ENCODE measurements around the gene FLYWCH1.

Gene FLYWCH1

DNA sequence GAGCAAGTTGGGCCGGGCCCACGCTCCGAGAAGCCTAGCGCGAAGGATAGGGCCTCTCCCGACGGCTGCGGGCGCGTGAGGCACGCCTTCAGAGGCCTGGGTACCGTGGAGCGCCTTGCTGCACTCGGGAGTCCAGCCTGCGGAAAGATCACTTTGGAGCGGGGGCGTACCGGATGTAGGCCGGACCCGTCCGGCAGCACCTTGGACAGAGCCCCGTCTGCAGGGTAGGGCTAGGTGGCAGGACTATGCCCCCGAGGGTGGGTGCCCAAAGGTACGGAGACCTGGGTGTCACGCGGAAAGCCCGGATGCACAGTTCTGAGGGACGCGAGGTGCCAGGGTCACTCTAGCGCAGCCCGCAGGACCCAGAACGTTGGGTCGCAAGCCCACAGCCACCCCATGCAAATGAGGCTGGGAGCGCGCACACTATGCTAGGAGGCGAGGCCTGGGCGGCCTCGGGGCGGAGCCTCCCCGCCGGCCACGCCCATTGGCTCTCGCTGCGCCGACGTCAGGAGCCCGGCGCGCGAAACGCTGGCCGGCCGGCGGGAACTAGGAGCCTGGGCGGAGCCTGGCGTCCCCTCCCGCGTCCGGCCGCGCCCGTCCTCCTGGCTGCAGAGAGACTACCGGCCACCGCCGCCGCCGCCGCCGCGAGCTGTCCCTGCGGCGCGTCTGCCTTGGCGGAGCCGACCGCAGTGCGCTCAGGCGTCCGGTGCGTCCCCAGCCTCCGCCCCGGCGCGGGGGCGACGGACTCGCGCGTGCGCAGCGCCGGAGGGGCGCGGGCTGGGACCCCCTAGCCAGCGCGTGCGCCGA lies 57.2 kb downstream of the FLYWCH1 start, which contains the start of gene PAQR4:
PAQR4 (plus strand) TSS at position 611 of the 807 bp plus-strand sequence. CDS start 327 bp downstream, outside the sequence.
- DNase-seq (ENCODE audit: low read depth), result peak; percentile 71

DNA sequence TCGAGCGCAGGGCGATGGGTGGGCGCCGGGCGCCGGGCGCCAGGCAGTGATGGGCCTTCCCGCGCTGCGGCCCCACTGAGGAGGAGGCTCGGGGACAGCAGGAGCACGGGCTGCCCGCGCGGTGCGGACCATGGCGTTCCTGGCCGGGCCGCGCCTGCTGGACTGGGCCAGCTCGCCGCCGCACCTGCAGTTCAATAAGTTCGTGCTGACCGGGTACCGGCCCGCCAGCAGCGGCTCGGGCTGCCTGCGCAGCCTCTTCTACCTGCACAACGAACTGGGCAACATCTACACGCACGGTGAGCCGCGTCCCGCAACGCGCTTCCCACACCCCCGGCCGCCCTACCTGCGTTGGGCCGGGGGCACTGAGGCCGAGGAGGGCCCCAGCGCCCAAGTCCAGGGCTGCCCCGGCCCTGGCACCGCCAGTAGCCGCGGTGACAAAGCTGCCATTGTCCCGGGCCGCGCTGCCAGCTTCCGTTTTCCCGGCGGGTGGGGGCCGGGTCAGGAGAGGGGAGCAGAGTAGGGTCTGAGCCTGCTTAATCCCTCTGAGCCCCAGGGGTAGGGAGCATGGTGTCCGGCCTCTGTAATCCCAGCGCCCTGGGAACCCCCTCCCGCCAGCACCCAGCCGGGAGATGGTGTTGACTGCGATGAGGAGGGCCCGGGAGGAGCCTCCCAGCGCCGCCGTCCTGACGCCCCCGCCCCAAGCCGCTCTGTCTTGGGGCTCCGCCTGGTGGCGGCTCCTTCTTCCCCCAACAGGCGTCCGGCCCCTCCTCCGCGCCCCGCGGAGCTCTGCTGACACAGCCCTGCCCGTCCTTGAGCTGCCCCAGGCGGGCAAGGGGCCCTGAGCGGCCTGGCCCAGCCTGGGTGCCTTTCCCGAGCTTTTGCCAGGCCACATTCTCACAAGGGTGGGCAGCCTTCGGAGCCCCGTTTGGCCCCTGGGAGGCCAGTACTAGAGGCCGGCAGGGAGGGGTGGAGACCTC lies 58.1 kb downstream of the FLYWCH1 start:
- DNase-seq (ENCODE audit: low read depth), result peak; percentile 67

DNA sequence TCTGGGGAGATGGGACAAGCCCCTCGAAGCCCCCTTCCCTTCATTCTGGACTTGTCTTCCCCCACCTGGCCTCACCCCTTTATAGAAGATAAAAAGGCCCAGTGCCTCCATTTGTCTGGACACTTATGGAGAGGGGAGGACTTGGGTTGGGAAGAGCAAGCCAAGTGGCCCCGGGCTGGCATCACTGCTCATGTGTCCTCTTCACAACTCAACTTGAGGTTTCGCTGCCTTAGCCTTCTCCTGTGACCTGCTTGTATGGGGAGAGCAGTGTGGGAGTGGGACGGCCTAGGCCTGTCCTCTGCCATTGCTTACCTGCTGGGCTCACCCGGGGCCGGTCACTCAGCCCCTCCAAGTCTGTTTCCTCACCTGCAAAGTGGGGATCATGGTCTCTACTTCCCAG lies 58.8 kb downstream of the FLYWCH1 start:
- no peak for DNase-seq (ENCODE audit: low read depth)

DNA sequence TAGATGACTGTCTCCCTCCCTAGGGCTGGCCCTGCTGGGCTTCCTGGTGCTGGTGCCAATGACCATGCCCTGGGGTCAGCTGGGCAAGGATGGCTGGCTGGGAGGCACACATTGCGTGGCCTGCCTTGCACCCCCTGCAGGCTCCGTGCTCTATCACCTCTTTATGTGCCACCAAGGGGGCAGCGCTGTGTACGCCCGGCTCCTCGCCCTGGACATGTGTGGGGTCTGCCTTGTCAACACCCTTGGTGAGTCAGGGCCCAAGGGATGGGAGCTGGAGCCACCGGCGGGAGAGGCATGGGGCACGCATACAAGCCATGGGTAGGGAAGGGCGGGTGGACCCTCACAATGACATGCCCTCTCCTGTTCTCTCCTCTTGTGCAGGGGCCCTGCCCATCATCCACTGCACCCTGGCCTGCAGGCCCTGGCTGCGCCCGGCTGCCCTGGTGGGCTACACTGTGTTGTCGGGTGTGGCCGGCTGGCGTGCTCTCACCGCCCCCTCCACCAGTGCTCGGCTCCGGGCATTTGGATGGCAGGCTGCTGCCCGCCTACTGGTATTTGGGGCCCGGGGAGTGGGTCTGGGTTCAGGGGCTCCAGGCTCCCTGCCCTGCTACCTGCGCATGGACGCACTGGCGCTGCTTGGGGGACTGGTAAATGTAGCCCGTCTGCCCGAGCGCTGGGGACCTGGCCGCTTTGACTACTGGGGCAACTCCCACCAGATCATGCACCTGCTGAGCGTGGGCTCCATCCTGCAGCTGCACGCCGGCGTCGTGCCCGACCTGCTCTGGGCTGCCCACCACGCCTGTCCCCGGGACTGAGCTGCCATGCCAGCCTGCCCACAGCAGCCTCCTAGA lies 59.6 kb downstream of the FLYWCH1 start:
- DNase-seq (ENCODE audit: low read depth), result no peak

DNA sequence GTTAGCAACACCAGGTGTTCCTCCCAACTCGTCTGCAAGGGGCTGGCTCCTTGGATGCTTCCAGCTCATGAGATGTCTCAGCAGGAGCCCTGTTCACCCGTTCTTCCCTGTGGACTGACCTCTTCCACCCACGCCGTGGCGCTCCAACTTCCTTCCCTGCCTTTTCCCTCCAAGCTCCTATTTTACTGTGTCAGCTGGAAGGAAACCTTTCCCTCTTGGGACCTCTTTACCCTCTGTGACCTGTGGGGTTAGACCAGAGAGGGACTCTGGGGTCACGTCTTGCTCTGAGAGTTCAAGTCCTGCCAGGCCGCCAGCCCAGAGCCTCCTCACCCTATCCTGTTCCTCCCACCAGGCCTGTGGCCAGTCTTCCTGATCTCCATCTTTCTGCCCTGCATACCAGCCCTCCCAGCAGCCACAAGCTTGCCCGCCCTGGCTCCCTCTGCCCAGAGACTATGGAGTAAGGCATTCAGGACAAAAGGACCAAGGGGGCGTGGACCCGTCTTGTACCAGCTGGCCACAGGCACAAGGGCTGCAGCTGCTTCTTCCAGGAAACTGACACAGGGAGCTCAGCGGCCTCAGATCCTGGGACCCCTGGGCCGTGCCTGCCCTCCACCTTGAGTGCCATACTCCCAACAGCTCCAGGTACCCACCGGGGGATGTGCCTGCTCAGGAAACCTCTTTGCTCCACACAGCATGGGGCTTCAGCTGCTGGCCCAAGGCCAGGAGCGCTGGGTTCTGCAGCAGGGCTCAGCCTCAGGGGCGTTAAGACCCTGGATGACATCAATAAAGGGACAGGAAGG lies 60.5 kb downstream of the FLYWCH1 start:
- no peak for DNase-seq (ENCODE audit: low read depth)

DNA sequence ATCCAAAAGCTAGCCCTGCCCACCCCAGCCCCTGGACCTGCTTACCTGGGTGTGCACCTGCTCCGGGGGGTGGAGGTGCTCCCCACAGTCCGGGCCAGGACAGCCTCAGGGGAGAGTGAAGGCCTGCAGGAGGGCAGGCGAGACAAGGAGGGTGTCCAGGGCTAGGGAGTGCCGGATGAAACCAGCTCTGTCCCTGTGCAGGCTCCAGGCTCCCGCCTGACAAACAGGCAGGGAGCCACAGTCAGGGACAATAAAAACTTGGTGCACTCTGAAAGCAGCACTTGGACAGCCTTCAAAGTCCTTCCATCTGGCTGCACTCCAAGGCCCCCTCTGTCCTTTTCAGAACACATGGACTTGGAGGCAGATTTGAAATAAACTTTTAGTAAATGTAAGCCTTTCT lies 61.4 kb downstream of the FLYWCH1 start:
- no peak for DNase-seq (ENCODE audit: low read depth)

DNA sequence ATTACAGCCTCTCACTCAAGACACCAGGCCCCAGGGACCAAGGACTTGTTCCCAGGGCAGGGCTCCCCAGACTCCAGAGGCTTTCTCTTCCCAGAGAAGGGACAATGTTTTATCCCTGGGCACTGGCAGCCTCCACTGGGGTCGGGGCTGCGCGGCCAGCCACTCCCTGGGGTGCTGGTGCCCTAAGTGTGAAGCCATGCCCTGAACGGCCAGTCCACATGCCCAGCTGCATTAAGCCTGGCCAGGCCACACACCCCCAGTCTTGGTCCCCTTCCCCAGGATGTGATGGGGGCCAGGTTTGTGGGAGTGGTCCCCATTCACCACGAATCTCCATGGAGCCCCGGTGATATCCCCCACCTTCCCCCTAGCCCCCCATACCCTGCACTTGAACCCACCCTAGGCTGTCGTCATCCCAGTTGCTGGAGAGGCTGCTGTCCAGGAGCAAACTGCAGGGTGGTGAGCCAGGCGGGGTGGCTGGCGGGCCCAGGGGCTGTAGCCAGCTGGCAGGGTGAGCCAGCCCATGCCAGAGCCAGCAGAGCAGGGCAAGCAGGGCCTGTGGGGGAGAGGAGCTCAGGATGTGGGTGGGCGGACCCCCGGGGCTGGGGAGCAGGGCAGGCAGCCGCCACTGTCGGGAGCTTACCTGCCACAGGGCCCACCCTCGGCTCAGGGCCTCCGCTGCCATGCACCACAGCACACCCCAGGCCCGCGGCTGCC lies 62.0 kb downstream of the FLYWCH1 start:
- no peak for DNase-seq (ENCODE audit: low read depth)

- no peak for DNase-seq (ENCODE audit: low read depth)
Observed at GRCh38 chr16:2974319-2975056, 62.8 kb downstream of the FLYWCH1 start.

DNA sequence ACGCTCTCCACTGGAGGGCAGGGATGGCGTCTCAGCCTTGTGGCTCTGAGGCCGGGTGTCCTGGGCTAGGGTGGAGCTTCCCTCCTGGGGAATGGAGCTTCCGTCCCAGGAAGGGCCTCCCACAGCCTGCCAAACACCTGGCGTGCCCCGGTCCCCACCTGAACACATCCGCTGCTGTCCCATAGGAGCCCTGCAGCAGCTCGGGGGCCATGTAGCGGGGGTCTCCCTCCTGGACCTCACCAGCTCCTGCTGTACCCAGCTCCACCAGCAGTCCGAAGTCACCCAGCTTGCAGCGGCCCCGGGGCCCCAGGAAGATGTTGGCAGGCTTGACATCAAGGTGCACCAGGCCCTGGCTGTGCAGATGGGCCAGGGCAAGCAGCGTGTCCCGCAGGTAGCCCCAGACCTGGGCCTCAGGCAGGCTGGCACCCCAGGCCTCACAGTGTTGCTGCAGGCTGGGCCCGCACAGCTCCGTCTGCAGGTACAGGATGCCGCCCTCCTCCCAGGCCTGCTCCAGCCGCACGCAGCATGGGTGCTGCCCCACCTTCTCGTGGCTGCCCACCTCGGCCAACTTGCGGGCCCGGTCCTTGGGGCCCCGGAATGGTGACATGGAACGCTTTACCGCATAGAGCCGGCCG lies 63.5 kb downstream of the FLYWCH1 start:
- no peak for DNase-seq (ENCODE audit: low read depth)

DNA sequence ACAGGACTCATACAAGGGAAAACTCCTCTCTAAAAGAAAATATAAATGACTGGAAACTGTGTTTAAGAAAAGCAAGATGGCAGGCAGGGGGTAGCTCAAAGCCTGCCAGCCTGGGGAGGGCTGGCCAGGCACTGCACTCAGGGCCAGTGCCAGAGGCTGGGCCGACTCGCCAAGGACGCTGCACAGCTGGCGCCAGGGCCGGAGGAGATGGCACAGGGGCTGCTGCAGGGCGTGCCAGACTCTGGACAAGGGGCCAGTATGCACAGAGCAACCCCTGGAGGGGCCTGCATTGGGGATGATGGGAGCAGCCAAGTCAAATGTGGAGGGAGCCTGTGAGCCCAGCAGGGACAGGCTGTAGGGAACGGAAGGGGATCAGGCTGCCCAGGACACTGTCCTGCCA lies 64.5 kb downstream of the FLYWCH1 start:
- DNase-seq (ENCODE audit: low read depth), result no peak

- no peak for DNase-seq (ENCODE audit: low read depth)
Observed at GRCh38 chr16:2976673-2977072, 64.9 kb downstream of the FLYWCH1 start.

- DNase-seq (ENCODE audit: low read depth), result no peak
Observed at GRCh38 chr16:2977440-2977839, 65.7 kb downstream of the FLYWCH1 start.

- no peak for DNase-seq (ENCODE audit: low read depth)
Observed at GRCh38 chr16:2979669-2980226, 68.0 kb downstream of the FLYWCH1 start.

DNA sequence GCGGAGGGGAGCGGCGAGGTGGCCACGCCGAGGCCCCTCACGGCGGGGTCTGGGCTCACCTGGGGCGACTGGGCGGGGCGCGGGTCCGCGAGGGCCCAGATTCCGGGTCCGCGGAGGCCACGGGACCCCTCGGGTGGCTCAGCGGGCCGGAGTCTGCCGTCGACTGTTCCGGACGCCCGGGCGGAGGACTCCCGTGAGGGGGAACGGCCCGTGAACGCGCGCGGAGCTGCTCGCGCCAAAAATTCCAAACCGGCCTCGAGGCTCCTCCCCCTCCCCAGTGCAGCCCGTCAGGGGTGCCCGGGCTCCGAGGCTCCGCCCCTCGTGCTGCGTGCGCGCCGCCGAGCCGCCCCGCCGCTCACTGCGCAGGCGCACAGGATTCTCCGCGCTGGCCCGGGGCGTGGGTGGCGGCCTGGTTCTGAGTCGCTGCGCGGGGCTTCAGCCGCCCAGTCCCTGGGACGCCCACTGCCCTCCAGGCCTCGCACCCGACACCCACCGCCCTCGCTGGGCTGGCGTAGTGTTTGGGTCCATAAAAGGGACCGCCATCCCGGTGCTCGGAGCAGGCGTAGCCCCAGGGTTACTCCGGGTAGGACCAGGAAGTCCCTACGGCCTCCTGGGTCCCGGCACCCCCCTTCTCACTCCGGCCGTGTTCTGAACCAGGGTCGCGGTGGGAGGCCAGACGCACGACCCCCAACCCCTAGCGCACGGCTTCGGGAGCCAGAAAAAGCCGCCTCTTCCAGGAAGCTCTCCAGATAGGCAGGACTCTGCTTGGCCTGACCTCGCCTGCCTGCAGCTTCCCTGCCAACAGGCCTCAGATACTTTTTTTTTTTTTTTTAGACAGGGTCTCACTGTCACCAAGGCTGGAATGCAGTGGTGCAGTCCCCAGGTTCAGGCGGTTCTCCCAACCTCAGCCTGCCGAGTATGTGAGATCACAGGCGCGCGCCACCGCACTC lies 68.8 kb downstream of the FLYWCH1 start, which contains the start of gene PKMYT1:
PKMYT1 (minus strand) TSS at position 220 of the 950 bp plus-strand sequence. CDS start 789 bp downstream, outside the sequence.
- peak; percentile 94 for DNase-seq (ENCODE audit: low read depth)

DNA sequence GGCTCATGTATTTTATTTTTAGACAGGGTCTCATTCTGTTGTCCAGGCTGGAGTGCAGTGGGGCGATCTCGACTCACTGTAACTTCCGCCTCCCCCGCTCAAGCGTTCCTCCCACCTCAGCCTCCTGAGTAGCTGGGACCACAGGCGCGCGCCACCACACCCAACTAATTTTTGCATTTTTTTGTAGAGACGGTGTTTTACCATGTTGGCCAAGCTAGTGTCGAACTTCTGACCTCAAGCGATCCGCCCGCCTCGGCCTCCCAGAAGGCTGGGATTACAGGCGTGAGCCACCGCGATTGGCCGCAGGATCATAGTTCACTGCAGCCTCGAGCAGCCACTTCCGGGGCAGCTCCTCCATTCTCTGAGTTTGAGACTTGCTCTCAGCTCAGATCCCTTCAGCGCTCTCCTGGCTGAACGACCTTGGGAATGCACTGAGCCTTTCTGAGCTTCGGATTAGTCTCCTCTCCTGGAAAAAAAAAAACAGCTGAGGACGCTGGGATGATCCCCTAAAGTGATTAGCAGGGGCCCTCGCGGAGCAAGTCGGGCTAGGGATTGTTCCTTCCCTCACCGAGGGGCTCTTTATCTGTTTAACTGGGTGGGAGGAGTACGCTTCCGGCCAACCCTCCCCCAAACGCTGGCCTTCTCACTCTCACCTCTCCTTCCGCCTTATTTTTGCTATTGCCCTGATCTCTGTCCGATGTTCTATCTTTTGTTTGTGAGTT lies 69.6 kb downstream of the FLYWCH1 start:
- no peak for DNase-seq (ENCODE audit: low read depth)

GRCh38 chr16:2981899-2982250 lies 70.1 kb downstream of the FLYWCH1 start:
- no peak for DNase-seq (ENCODE audit: low read depth)

- no peak for DNase-seq (ENCODE audit: low read depth)
Observed at GRCh38 chr16:2982402-2982801, 70.7 kb downstream of the FLYWCH1 start.
